Measurements from ENCODE around the gene TBP.

GRCh38 chr6:170554013-170554795, at the start of gene TBP:
- TF ChIP-seq TOX (CRISPR knock-in tag; IDR thresholded peaks at IDR 0.05; ENCODE audit: borderline replicate concordance): no peak
- TF ChIP-seq ZNF565 (CRISPR knock-in tag; conservative IDR thresholded peaks at IDR 0.05; ENCODE audit: low read depth): no peak
- TF ChIP-seq, protein P1, sequence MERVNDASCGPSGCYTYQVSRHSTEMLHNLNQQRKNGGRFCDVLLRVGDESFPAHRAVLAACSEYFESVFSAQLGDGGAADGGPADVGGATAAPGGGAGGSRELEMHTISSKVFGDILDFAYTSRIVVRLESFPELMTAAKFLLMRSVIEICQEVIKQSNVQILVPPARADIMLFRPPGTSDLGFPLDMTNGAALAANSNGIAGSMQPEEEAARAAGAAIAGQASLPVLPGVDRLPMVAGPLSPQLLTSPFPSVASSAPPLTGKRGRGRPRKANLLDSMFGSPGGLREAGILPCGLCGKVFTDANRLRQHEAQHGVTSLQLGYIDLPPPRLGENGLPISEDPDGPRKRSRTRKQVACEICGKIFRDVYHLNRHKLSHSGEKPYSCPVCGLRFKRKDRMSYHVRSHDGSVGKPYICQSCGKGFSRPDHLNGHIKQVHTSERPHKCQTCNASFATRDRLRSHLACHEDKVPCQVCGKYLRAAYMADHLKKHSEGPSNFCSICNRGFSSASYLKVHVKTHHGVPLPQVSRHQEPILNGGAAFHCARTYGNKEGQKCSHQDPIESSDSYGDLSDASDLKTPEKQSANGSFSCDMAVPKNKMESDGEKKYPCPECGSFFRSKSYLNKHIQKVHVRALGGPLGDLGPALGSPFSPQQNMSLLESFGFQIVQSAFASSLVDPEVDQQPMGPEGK (CRISPR knock-in tag; IDR thresholded peaks at IDR 0.05; ENCODE audit: borderline replicate concordance): no peak
- no peak for TF ChIP-seq ARNTL (CRISPR knock-in tag; IDR thresholded peaks at IDR 0.05; ENCODE audit: borderline replicate concordance, low read depth)
- TF ChIP-seq CREB5 (CRISPR knock-in tag; IDR thresholded peaks at IDR 0.05; ENCODE audit: low read depth): no peak
- TF ChIP-seq ZFP3 (CRISPR knock-in tag; IDR thresholded peaks at IDR 0.05): no peak
- no peak for TF ChIP-seq TCF4 (CRISPR knock-in tag; IDR thresholded peaks at IDR 0.05; ENCODE audit: borderline replicate concordance)
- TF ChIP-seq GLIS3 (CRISPR knock-in tag; IDR thresholded peaks at IDR 0.05): no peak
- TF ChIP-seq ZC3H10 (CRISPR knock-in tag; IDR thresholded peaks at IDR 0.05): no peak
- no peak for TF ChIP-seq POU6F1 (CRISPR knock-in tag; IDR thresholded peaks at IDR 0.05; ENCODE audit: borderline replicate concordance, low read depth)
- TF ChIP-seq ESRRG (CRISPR knock-in tag; IDR thresholded peaks at IDR 0.05): no peak
- no peak for TF ChIP-seq PPARA (CRISPR knock-in tag; IDR thresholded peaks at IDR 0.05; ENCODE audit: borderline replicate concordance)
- TF ChIP-seq ZNF8 (CRISPR knock-in tag; IDR thresholded peaks at IDR 0.05): no peak

Measured in SK-N-SH treated with all-trans-retinoic acid at 6 μM for 48 hours (cell line).